HL-60 (cell line): ENCODE measurements around the gene CUL5.

Source experiments
- DNase-seq, 2 experiments: peaks; one replicate each; pipeline ENCODE4 v3.0.0-alpha.2; 2010 to 2020; ENCODE audit warnings: low read depth in 1 of 2, low spot score in 1 of 2
- H3K27ac ChIP-seq: fragments of 250-450 bp; sonication (Bioruptor Pico); replicated peaks from 2 replicates; pipeline ENCODE4 v1.5.1; 2020; ENCODE audit warnings: mild to moderate bottlenecking, moderate library complexity
- H3K27me3 ChIP-seq: fragments of 250-450 bp; sonication (Bioruptor Pico); 2 replicates; pipeline ENCODE4 v1.5.1; 2021; ENCODE audit warnings: mild to moderate bottlenecking, moderate library complexity; ENCODE audit not compliant: insufficient read depth, poor library complexity, severe bottlenecking
- H3K4me3 ChIP-seq: replicated peaks from 2 replicates; pipeline ENCODE4 v1.5.1; 2011; ENCODE audit warnings: mild to moderate bottlenecking, control low read depth, low read length; ENCODE audit not compliant: insufficient read depth
- GABPA ChIP-seq: IDR thresholded peaks from 2 replicates; pipeline ENCODE4 v1.6.1; 2012; ENCODE audit warnings: low read depth
- POLR2AphosphoS5 ChIP-seq: IDR thresholded peaks from 2 replicates; pipeline ENCODE4 v1.6.1; 2012; ENCODE audit warnings: low read depth
- SPI1 ChIP-seq: IDR thresholded peaks from 2 replicates; pipeline ENCODE4 v1.6.1; 2012; ENCODE audit warnings: low read depth, mild to moderate bottlenecking, borderline replicate concordance
- TF ChIP-seq, protein P1 (sequence below): IDR thresholded peaks from one replicate; pipeline ENCODE4 v1.5.1; 2011; ENCODE audit warnings: low read length, control low read depth, inconsistent platforms; ENCODE audit not compliant: insufficient read depth
- TF ChIP-seq, protein P2 (sequence below): IDR thresholded peaks from 2 replicates; pipeline ENCODE4 v1.6.1; 2012; ENCODE audit warnings: low read depth; ENCODE audit not compliant: insufficient replicate concordance

Gene CUL5

DNA sequence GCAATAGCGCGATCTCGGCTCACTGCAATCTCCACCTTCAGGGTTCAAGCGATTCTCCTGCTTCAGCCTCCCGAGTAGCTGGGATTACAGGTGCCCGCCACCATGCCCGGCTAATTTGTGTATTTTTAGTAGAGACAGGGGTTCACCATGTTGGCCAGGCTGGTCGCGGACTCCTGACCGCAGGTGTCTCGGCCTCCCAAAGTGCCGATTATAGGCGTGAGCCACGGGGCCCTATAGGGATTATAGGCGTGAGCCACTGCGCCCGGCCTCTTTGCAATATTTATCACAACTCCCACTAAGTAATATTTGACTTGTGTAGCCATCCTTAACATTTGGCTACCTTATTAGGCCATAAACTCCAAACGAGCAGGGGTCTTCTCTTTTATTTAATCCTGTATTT is 879 bp upstream of the CUL5 start:
- Histone ChIP-seq H3K4me3 (no peak overlapping the region), H3K27ac (no peak overlapping the region), H3K27me3 (no peaks in the 10 kb centered on the region)
- DNase-seq, result no peak
- TF ChIP-seq POLR2AphosphoS5 (no peak), SPI1 (no peak), GABPA (no peak)
- TF ChIP-seq, protein P1, sequence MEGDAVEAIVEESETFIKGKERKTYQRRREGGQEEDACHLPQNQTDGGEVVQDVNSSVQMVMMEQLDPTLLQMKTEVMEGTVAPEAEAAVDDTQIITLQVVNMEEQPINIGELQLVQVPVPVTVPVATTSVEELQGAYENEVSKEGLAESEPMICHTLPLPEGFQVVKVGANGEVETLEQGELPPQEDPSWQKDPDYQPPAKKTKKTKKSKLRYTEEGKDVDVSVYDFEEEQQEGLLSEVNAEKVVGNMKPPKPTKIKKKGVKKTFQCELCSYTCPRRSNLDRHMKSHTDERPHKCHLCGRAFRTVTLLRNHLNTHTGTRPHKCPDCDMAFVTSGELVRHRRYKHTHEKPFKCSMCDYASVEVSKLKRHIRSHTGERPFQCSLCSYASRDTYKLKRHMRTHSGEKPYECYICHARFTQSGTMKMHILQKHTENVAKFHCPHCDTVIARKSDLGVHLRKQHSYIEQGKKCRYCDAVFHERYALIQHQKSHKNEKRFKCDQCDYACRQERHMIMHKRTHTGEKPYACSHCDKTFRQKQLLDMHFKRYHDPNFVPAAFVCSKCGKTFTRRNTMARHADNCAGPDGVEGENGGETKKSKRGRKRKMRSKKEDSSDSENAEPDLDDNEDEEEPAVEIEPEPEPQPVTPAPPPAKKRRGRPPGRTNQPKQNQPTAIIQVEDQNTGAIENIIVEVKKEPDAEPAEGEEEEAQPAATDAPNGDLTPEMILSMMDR, result no peak
- TF ChIP-seq, protein P2, sequence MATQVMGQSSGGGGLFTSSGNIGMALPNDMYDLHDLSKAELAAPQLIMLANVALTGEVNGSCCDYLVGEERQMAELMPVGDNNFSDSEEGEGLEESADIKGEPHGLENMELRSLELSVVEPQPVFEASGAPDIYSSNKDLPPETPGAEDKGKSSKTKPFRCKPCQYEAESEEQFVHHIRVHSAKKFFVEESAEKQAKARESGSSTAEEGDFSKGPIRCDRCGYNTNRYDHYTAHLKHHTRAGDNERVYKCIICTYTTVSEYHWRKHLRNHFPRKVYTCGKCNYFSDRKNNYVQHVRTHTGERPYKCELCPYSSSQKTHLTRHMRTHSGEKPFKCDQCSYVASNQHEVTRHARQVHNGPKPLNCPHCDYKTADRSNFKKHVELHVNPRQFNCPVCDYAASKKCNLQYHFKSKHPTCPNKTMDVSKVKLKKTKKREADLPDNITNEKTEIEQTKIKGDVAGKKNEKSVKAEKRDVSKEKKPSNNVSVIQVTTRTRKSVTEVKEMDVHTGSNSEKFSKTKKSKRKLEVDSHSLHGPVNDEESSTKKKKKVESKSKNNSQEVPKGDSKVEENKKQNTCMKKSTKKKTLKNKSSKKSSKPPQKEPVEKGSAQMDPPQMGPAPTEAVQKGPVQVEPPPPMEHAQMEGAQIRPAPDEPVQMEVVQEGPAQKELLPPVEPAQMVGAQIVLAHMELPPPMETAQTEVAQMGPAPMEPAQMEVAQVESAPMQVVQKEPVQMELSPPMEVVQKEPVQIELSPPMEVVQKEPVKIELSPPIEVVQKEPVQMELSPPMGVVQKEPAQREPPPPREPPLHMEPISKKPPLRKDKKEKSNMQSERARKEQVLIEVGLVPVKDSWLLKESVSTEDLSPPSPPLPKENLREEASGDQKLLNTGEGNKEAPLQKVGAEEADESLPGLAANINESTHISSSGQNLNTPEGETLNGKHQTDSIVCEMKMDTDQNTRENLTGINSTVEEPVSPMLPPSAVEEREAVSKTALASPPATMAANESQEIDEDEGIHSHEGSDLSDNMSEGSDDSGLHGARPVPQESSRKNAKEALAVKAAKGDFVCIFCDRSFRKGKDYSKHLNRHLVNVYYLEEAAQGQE, result no peak

DNA sequence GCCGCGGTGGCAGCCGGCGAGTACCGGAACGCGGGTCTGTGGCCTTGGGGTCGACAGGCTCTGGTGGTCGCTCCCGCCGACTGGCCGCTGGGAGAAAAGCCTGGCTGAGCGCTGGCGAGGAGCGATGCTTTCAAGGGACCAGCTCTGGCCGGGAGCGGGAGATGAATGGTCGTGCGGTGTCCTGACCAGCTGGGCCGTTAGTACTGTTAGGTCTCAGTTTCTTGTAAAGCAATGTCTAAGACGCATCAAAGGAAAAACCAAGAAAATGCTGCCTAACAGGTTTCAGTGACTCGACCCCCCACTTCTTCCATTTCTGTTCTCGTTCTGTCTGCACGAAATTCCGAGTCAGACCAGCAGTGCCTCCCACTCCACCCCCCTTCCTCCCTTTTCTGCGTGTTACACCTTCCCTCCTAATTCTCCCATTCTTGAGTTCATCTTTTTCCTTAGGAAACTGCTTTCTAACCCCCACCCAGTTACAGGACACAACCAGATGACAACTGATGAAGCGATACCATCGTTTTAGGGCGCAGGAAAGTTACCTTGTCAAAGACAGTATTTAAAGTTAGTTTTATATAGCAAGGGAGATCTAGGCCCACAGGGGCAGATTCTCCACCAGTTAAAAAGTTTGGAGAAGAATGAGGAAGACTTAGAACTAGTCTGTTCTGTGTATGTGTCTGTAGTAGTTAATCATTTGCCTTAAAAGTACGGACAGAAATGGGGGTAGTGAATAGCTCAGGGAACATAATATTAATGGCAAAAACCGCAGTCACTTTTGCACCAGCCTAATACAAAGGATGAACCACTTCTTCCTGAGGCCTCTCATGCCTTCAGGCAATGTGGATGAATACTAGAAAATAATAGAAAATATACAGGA is 1.0 kb downstream of the CUL5 start:
- DNase-seq, result peak in 1 of 2 experiments; percentile 21
- Histone ChIP-seq H3K4me3 (peak overlapping the region; percentile 91), H3K27me3 (no peaks in the 10 kb centered on the region), H3K27ac (peak overlapping the region; percentile 98)
- TF ChIP-seq, protein P1, result no peak
- no peak for TF ChIP-seq GABPA
- TF ChIP-seq, protein P2, result no peak
- no peak for TF ChIP-seq POLR2AphosphoS5
- TF ChIP-seq SPI1, result no peak

DNA sequence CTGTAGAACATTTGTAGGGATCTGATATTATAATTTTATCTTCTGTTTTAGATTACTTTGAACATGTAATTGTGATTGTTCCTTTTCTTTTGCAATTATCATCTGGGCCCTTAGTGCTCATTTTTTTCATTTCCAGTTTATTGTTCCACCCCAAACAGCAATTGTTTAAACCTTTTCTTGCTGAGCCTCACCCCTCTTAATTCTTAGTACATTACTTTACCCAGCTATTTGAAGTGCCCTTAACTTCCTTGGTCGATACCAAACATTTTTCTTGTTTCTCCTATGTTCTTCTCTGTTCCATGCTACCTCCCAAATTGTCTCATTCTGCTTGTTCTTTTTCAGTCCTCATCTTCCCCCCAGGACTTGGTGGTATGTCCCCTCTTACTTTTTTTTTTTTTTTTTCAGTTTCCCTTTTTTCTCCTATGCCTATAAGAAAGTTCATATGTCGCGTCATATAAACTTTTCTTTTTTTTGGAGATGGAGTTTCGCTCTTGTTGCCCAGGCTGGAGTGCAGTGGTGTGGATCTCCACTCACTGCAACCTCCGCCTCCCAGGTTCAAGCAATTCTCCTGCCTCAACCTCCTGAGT is 3.5 kb downstream of the CUL5 start:
- DNase-seq, result no peak
- no peaks in the 10 kb centered on the region for H3K27me3 ChIP-seq
- H3K27ac ChIP-seq, result no peak overlapping the region
- H3K4me3 ChIP-seq, result no peak overlapping the region
- TF ChIP-seq SPI1, result no peak
- no peak for TF ChIP-seq POLR2AphosphoS5
- no peak for TF ChIP-seq GABPA
- TF ChIP-seq, protein P1, result no peak
- TF ChIP-seq, protein P2, result no peak
